AG04449 (cell line): ENCODE results near the gene HNRNPDL.

ENCODE experiments used
- CTCF ChIA-PET: fragments of 350-600 bp; formaldehyde crosslinking; extraction: SDS; loops from one replicate; lab custom pipeline; 2021; ENCODE audit warnings: antibody characterized with exemption; lab: Yijun Ruan, JAX
- POLR2A ChIA-PET: fragments of 400-600, 350-600 bp; formaldehyde crosslinking; extraction: SDS; loops from one replicate; lab custom pipeline; 2020; ENCODE audit warnings: antibody characterized with exemption, inconsistent platforms; lab: Yijun Ruan, JAX
- DNase-seq: peaks from one replicate; pipeline ENCODE4 v3.0.0-alpha.2; 2010; ENCODE audit warnings: low read depth, low spot score
- H3K4me3 ChIP-seq: 2 replicates; pipeline ENCODE4 v1.5.1; 2011; ENCODE audit warnings: low read depth, mild to moderate bottlenecking, control low read depth, low read length
- TF ChIP-seq, protein P1 (sequence below): IDR thresholded peaks from one replicate; pipeline ENCODE4 v1.5.1; 2011; ENCODE audit warnings: mild to moderate bottlenecking, moderate library complexity, low read length, control low read depth, inconsistent platforms; ENCODE audit not compliant: insufficient read depth; ENCODE audit errors: missing control alignments

Gene HNRNPDL

GRCh38 chr4:82467471-82467870 is 37.2 kb upstream of the HNRNPDL start:
- TF ChIP-seq, protein P1, sequence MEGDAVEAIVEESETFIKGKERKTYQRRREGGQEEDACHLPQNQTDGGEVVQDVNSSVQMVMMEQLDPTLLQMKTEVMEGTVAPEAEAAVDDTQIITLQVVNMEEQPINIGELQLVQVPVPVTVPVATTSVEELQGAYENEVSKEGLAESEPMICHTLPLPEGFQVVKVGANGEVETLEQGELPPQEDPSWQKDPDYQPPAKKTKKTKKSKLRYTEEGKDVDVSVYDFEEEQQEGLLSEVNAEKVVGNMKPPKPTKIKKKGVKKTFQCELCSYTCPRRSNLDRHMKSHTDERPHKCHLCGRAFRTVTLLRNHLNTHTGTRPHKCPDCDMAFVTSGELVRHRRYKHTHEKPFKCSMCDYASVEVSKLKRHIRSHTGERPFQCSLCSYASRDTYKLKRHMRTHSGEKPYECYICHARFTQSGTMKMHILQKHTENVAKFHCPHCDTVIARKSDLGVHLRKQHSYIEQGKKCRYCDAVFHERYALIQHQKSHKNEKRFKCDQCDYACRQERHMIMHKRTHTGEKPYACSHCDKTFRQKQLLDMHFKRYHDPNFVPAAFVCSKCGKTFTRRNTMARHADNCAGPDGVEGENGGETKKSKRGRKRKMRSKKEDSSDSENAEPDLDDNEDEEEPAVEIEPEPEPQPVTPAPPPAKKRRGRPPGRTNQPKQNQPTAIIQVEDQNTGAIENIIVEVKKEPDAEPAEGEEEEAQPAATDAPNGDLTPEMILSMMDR: no peak
- H3K4me3 ChIP-seq: no peak overlapping the region
- no peak for DNase-seq
- ChIA-PET CTCF (interaction anchor here (0.9 to 1.1 kb wide), 3 partner anchors 272 to 277 kb away, joined by 3 to 12 read pairs (median 3); no protein-coding TSS in a partner anchor), POLR2A (no interaction called here)

DNA sequence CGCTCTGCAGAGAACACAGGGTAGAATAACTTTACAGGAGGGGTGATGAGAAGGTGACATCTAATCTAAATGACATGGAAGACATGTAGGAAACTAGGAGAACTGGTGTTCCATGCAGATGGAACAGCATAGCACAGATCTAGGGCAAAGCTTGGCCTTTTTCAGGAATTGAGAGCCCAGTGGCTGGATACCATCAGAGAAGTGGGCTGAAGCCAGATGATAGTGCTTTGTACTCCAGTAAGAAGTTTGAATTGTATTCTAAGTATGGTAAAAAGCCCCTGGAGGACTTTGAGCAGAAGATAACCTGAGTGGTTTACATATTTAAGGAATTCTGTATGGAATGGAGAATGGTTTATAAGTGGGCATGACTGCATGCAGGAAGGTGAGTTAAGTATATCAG is 33.0 kb upstream of the HNRNPDL start:
- ChIA-PET CTCF (interaction anchor here (0.6 to 10.9 kb wide), 13 partner anchors 10 to 817 kb away, joined by 3 to 168 read pairs (median 4); partner anchors contain the start of gene SCD5), POLR2A (no interaction called here)
- no peak overlapping the region for H3K4me3 ChIP-seq
- DNase-seq: no peak
- TF ChIP-seq, protein P1: no peak

GRCh38 chr4:82462415-82462831 is 32.2 kb upstream of the HNRNPDL start:
- TF ChIP-seq, protein P1: peak; percentile 81
- no peak overlapping the region for H3K4me3 ChIP-seq
- CTCF ChIA-PET: interaction anchor here (0.5 to 10.9 kb wide), 20 partner anchors 10 to 385 kb away, joined by 3 to 168 read pairs (median 4); partner anchors contain the start of gene SCD5
- POLR2A ChIA-PET: no interaction called here
- DNase-seq: peak; percentile 34

DNA sequence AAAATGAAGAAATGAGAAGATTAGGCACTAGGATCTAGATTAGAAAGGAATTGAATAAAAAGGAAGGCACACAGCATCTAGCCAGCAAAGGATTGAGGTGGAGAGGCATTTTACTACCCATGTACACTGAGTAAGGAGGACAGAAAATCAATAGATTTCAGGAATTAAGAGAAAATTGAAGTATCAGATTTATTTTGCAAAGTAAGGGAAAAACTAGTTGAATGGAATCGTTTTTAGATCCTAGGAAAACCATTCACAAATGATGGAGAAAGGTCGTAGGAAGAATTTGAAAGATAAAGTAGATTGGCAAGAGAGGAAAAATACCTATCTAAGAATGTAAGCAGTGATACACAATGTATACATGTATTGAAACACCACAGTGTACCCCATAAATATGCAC is 31.4 kb upstream of the HNRNPDL start:
- DNase-seq: no peak
- CTCF ChIA-PET: interaction anchor here (0.7 to 10.9 kb wide), 16 partner anchors 9 to 819 kb away, joined by 3 to 168 read pairs (median 4); partner anchors contain the start of genes COPS4 and SCD5
- TF ChIP-seq, protein P1: no peak
- POLR2A ChIA-PET: no interaction called here
- H3K4me3 ChIP-seq: no peak overlapping the region

- no peak overlapping the region for H3K4me3 ChIP-seq
- POLR2A ChIA-PET: no interaction called here
- CTCF ChIA-PET: interaction anchor here (0.9 to 10.9 kb wide), 4 partner anchors 13 to 341 kb away, joined by 3 to 168 read pairs (median 15); partner anchors contain the start of gene SCD5
- no peak for DNase-seq
- TF ChIP-seq, protein P1: no peak
These were observed 28.5 kb upstream of the HNRNPDL start for GRCh38 chr4:82458729-82459128.

- TF ChIP-seq, protein P1: no peak
- ChIA-PET POLR2A (no interaction called here), CTCF (interaction anchor here (10.9 kb wide), 1 partner anchor 283 kb away, joined by 168 read pairs; no protein-coding TSS in a partner anchor)
These were observed 27.0 kb upstream of the HNRNPDL start for GRCh38 chr4:82457266-82457665.

More at GRCh38 chr4:82457266-82457665, 27.0 kb upstream of the HNRNPDL start:
- DNase-seq: no peak
- H3K4me3 ChIP-seq: no peak overlapping the region
